Chondrocyte (in vitro differentiated cells): Measurements from ENCODE around the gene SNRPA1. TPM values are rescaled to one million over a fixed set of nuclear protein-coding genes. Genes with fewer than 3 reads are reported as not detected.

Experiments used
- DNase-seq: peaks from one replicate; pipeline ENCODE4 v3.0.0; 2021; ENCODE audit warnings: mixed read lengths, low spot score
- H3K27ac Mint-ChIP-seq: one replicate; pipeline ENCODE4 v1.8.0; 2021; ENCODE audit warnings: mild to moderate bottlenecking, moderate library complexity, mixed read lengths; ENCODE audit not compliant: unreplicated experiment
- H3K27me3 Mint-ChIP-seq: 2 replicates; pipeline ENCODE4 v1.8.0; 2021; ENCODE audit warnings: low read depth, mixed read lengths
- H3K36me3 Mint-ChIP-seq: 2 replicates; pipeline ENCODE4 v1.8.0; 2021; ENCODE audit warnings: low read depth, mixed read lengths
- H3K4me1 Mint-ChIP-seq: 2 replicates; pipeline ENCODE4 v1.8.0; 2021; ENCODE audit warnings: low read depth, mild to moderate bottlenecking, mixed read lengths
- H3K4me3 Mint-ChIP-seq: one replicate; pipeline ENCODE4 v1.8.0; 2021; ENCODE audit warnings: mild to moderate bottlenecking, moderate library complexity, mixed read lengths; ENCODE audit not compliant: unreplicated experiment
- H3K9me3 Mint-ChIP-seq: 2 replicates; pipeline ENCODE4 v1.8.0; 2021; ENCODE audit warnings: low read depth, mixed read lengths
- total RNA-seq: library from RNA; stranded (reverse); gene quantifications from 3 replicates; pipeline ENCODE4 v1.2.1, GENCODE V29; 2021
- TF ChIP-seq, protein P1 (sequence below): fragments of 200-600 bp; sonication (generic); IDR thresholded peaks from 2 replicates; pipeline ENCODE4 v1.5.0; 2021; ENCODE audit warnings: antibody characterized with exemption, mild to moderate bottlenecking, moderate library complexity

Gene SNRPA1
- total RNA-seq, 1 donor from 2014 or later, result 35.7 TPM

DNA sequence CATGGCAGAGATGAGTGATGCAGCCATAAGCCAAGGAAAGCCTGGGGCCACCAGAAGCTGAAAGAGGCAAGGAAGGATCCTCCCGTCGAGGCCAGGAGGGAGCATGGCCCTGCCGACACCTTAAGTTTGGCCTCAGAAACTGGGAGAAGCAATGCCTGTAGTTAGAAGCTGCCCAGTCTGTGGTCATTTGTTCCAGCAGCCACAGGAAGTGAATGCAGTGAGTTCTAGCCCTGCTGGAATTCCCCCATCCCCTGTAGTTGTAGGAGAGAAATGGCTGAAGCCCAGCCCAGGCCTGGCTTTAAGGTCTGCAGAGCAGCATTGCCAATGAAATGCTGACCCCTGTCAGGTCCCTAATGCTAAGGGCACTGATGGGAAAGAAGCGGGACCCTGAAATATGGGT, 31.0 kb downstream of the SNRPA1 start:
- Mint-ChIP-seq H3K27ac (no peak overlapping the region), H3K36me3 (no peaks in the 10 kb centered on the region), H3K27me3 (no peaks in the 10 kb centered on the region), H3K4me3 (no peak overlapping the region), H3K9me3 (no peaks in the 10 kb centered on the region), H3K4me1 (no peaks in the 10 kb centered on the region)
- no peak for DNase-seq
- TF ChIP-seq, protein P1, sequence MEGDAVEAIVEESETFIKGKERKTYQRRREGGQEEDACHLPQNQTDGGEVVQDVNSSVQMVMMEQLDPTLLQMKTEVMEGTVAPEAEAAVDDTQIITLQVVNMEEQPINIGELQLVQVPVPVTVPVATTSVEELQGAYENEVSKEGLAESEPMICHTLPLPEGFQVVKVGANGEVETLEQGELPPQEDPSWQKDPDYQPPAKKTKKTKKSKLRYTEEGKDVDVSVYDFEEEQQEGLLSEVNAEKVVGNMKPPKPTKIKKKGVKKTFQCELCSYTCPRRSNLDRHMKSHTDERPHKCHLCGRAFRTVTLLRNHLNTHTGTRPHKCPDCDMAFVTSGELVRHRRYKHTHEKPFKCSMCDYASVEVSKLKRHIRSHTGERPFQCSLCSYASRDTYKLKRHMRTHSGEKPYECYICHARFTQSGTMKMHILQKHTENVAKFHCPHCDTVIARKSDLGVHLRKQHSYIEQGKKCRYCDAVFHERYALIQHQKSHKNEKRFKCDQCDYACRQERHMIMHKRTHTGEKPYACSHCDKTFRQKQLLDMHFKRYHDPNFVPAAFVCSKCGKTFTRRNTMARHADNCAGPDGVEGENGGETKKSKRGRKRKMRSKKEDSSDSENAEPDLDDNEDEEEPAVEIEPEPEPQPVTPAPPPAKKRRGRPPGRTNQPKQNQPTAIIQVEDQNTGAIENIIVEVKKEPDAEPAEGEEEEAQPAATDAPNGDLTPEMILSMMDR, result no peak

DNA sequence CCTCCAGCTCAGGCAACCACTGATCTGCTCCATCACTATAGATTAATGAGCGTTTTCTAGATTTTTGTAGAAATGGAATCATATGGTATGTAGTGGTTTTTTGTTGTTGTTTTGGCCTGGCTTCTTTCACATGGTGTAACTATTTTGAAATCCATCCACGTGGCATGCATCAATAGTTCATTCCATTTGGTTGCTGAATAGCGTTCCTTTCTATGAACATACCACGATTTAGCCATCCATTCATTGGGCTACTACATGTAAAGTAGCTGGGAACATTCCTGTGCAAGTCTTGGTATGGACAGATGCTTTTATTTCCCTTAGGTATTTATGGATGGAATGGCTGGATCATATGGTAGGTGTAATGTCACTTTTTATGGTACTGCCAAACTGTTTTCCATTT, 32.5 kb downstream of the SNRPA1 start:
- Mint-ChIP-seq H3K27me3 (peaks cover 3% of the 10 kb centered on the region), H3K4me3 (no peak overlapping the region), H3K36me3 (no peaks in the 10 kb centered on the region), H3K9me3 (no peaks in the 10 kb centered on the region), H3K27ac (no peak overlapping the region), H3K4me1 (peaks cover 5% of the 10 kb centered on the region)
- no peak for DNase-seq
- TF ChIP-seq, protein P1, result no peak

DNA sequence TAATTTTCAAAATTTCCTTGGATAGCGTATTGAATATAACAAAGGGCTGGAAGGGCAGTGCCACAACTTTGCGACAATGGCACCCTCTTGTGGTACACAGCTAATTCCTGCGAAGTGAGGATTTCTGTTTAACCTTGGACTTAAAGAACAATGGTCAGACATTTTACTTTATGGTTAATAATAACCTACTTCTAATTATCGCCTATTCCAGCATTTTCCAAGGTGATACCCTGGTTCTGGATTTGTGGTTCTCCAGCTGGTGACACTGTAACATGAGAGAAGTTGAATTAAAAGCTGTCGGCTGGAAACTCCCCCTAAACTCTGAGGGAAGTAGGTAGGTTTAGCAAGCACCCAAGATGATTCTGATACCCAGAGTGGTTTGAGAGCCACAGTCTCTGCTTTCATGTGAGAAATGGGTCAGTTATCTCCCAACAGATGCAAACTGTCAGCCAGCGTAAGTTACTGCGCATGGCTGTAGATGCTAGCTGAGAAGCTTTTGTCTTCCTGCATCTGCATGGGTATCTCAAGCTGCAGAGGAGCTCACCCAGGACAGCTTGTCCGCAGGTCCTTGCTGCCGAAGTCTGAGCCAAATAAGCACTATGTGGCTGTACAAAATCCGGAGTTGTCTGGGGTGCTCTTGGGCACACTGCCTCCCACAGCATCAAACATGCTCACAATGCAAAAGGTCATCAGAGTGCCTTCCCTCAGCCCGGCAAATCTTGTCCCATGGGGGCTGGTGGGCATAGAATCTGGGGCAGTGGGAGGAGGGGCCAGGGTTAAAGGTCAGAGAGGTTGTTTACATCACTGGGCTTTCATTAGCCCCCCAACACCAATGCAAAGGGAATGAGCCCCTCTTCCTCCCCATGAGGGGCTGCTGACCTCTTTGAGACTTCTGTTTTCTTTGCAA, 36.6 kb downstream of the SNRPA1 start:
- no peak overlapping the region for H3K4me3 Mint-ChIP-seq

DNA sequence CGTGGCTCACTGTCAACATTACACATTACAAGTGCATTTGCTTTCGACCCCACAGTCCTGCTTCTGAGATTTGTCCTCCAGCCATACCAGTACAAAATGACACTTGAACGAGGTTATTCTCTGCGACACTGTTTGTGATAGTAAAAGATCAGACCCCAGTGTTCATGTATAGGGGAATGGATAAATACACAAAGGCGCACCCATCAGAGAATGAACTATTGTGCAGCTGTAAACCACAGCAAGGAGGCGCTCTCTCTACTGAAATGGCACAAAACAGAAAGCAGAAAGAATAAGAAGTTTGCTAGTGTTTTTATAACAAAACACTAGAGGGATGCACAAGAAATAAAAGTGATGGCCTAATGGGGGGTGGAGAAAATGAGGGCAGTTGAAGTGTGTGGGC, 38.3 kb downstream of the SNRPA1 start:
- TF ChIP-seq, protein P1, result peak; percentile 64
- H3K36me3 Mint-ChIP-seq, result no peaks in the 10 kb centered on the region
- no peak overlapping the region for H3K4me3 Mint-ChIP-seq
- H3K9me3 Mint-ChIP-seq, result no peaks in the 10 kb centered on the region
- H3K27me3 Mint-ChIP-seq, result peaks cover 3% of the 10 kb centered on the region
- DNase-seq, result no peak
- no peak overlapping the region for H3K27ac Mint-ChIP-seq
- H3K4me1 Mint-ChIP-seq, result peaks cover 15% of the 10 kb centered on the region

More for the DNA sequence above, 36.6 kb downstream of the SNRPA1 start:
- H3K9me3 Mint-ChIP-seq, result no peaks in the 10 kb centered on the region
- H3K27me3 Mint-ChIP-seq, result peaks cover 3% of the 10 kb centered on the region
- H3K36me3 Mint-ChIP-seq, result no peaks in the 10 kb centered on the region
- no peak overlapping the region for H3K27ac Mint-ChIP-seq
- no peak for DNase-seq
- H3K4me1 Mint-ChIP-seq, result peaks cover 5% of the 10 kb centered on the region
- TF ChIP-seq, protein P1, result peak; percentile 97

DNA sequence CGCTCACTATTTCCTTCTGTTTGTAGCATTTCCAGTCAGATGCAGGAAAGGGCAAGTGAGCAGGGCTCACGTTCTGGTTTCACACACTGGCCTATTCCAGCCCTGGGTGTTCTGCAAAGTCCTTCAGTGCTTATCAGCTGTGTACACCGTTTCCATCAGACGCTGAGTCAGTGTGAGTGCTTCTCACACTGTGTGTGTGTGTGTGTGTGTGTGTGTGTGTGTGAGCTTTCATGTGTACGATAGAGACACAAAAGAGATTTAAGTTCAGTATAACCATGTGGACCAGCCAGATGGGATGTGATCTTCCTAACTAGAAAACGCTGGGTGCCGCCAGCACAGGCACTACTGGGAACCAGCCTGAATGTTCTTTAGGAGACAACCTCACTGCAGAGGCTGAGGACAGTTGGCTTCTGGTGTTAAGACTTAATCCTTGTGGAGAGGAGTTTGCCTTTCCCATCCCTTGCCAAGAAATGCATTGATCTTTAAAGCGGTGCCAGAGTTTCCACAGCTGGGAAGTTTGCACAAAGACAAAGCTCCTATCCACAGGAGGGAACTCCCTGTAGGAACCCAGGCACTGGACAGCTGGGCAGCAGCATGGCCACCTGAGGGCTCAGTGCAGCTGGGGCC, 39.3 kb downstream of the SNRPA1 start:
- TF ChIP-seq, protein P1, result no peak
- Mint-ChIP-seq H3K36me3 (no peaks in the 10 kb centered on the region), H3K4me1 (peaks cover 16% of the 10 kb centered on the region), H3K27me3 (peaks cover 3% of the 10 kb centered on the region), H3K9me3 (no peaks in the 10 kb centered on the region), H3K27ac (no peak overlapping the region), H3K4me3 (no peak overlapping the region)
- DNase-seq, result no peak
